Spleen (tissue), 11 donors: Measurements from ENCODE around the gene CDC42BPA. TPM values are rescaled to one million over a fixed set of nuclear protein-coding genes. Genes with fewer than 3 reads are reported as not detected.

Experiments
- DNase-seq: peaks from one replicate; pipeline ENCODE4 v3.0.0-alpha.2; 2020
- H3K27ac ChIP-seq, 8 donors: fragments of 200-600 bp; sonication (generic) in 7 of 8; 1 replicate in 4 of 8; 2 replicates in 4 of 8; pipeline versions ENCODE4 v1.5.0 to v1.8.0; 2016 to 2021; ENCODE audit warnings: inconsistent platforms in 4 of 8, mild to moderate bottlenecking in 4 of 8, moderate library complexity in 1 of 8
- H3K27me3 ChIP-seq, 7 donors: fragments of 200-600 bp; sonication (generic) in 6 of 7; replicated peaks in 1 of 7; 1 replicate in 4 of 7; 2 replicates in 3 of 7; pipeline versions ENCODE4 v1.5.0 to v1.8.0; 2016 to 2021; ENCODE audit warnings: inconsistent platforms in 3 of 7, mild to moderate bottlenecking in 1 of 7
- H3K36me3 ChIP-seq, 6 donors: fragments of 200-600 bp; sonication (generic) in 5 of 6; 1 replicate in 4 of 6; 2 replicates in 2 of 6; pipeline versions ENCODE4 v1.5.0 to v1.8.0; 2016 to 2021; ENCODE audit warnings: inconsistent platforms in 2 of 6
- H3K4me1 ChIP-seq, 6 donors: fragments of 200-600 bp; sonication (generic) in 5 of 6; 1 replicate in 3 of 6; 2 replicates in 3 of 6; pipeline versions ENCODE4 v1.5.0 to v1.8.0; 2016 to 2021; ENCODE audit warnings: inconsistent platforms in 3 of 6
- H3K4me3 ChIP-seq, 8 donors: fragments of 200-600 bp; sonication (generic) in 7 of 8; 1 replicate in 4 of 8; 2 replicates in 4 of 8; pipeline versions ENCODE4 v1.5.0 to v1.8.0; 2016 to 2021; ENCODE audit warnings: inconsistent platforms in 4 of 8, mild to moderate bottlenecking in 4 of 8, moderate library complexity in 2 of 8
- H3K9me3 ChIP-seq, 8 donors: fragments of 200-600 bp; sonication (generic) in 7 of 8; 1 replicate in 4 of 8; 2 replicates in 4 of 8; pipeline versions ENCODE4 v1.5.0 to v1.8.0; 2016 to 2021; ENCODE audit warnings: inconsistent platforms in 4 of 8
- CTCF ChIP-seq, 11 experiments: fragments of 200-600 bp in 7 of 11; fragments of 450-650 bp in 4 of 11; sonication (generic) in 4 of 11; IDR thresholded peaks in 8 of 11; conservative IDR thresholded peaks in 3 of 11; 1 replicate in 7 of 11; 2 replicates in 4 of 11; pipeline versions ENCODE4 v1.4.0 to v1.8.0; 2016 to 2021; ENCODE audit warnings: antibody characterized with exemption in 11 of 11, inconsistent platforms in 4 of 11, mild to moderate bottlenecking in 1 of 11
- POLR2A ChIP-seq, 3 donors: fragments of 450-650 bp; IDR thresholded peaks; one replicate each; pipeline ENCODE4 v1.5.1; 2017; ENCODE audit warnings: antibody characterized with exemption in 3 of 3, mild to moderate bottlenecking in 1 of 3
- POLR2AphosphoS5 ChIP-seq, 3 donors: sonication (generic); formaldehyde crosslinking; IDR thresholded peaks; one replicate each; pipeline ENCODE4 v1.5.1; 2017; ENCODE audit warnings: antibody characterized with exemption in 3 of 3
- WGBS, 5 donors: extraction: QIAGEN DNeasy Blood & Tissue Kit in 3 of 5; methylation state at CpG; one replicate each; pipeline versions ENCODE4 v1.1.5 to v1.1.7; 2013 to 2018; 5-methylcytosine and 5-hydroxymethylcytosine counted together
- intact Hi-C: fragments of 100-400 bp; cut with DNase I; formaldehyde crosslinking; loops from one replicate; pipeline ENCODE4 v1.15.0; 2023; ENCODE audit warnings: low total_unique reads
- polyA plus RNA-seq, 3 donors: library from polyadenylated mRNA; stranded (reverse); fragments of 200-250 nt; gene quantifications; one replicate each; pipeline ENCODE4 v1.2.1, GENCODE V29; 2013
- total RNA-seq, 7 donors: library from RNA; depleted of rRNA in 3 of 7; stranded (reverse); fragments of >200 nt in 3 of 7; fragmentation: NEBNext Ultra II Directional in 4 of 7; extraction: Animal tissue kit (Norgen Biotek cat#: 25700) in 4 of 7; gene quantifications; one replicate each; pipeline versions ENCODE4 v1.1.0 to v1.2.1, GENCODE V29; 2016 to 2021
- donor health status: healthy with polysubstance abuse.
- donor health status: DM: no; HTN: no; CAD: no; lungs with moderate emphysema.
- donor health status: DM: no; HTN: no; CAD: no.
- donor health status: Bipolar disorder and iron deficiency.
- donor health status: healthy.
- donor health status: DM: no; HTN: no; CAD: no.
- donor health status: DM: yes; HTN: yes; CAD: no.

The CDC42BPA gene
- total and polyA plus RNA-seq, 10 donors: 1.1 to 36.4 (median 27.6) TPM

- Histone ChIP-seq H3K27me3 (no peaks in the 10 kb centered on the region), H3K9me3 (no peaks in the 10 kb centered on the region), H3K4me3 (no peak overlapping the region), H3K4me1 (no peaks in the 10 kb centered on the region), H3K27ac (no peak overlapping the region), H3K36me3 (peaks cover 0 to 4% (median 0%) of the 10 kb centered on the region in 6 donors)
- whole genome bisulfite sequencing, 5 donors: 81 to 100% (median 94%) methylated on average over 1 of the region's 1 CpG
- intact Hi-C loops: no loop called here
- TF ChIP-seq POLR2AphosphoS5 (IDR thresholded peaks at IDR 0.05): no peak
- no peak for TF ChIP-seq POLR2A (IDR thresholded peaks at IDR 0.05)
- TF ChIP-seq CTCF (IDR thresholded peaks at IDR 0.05 in 8 of 11, conservative IDR thresholded peaks at IDR 0.05 in 3 of 11): no peak
- no peak for DNase-seq
Observed at GRCh38 chr1:227066999-227067398, 251.3 kb downstream of the CDC42BPA start.

- no peak for TF ChIP-seq POLR2A (IDR thresholded peaks at IDR 0.05)
- TF ChIP-seq CTCF (IDR thresholded peaks at IDR 0.05 in 8 of 11, conservative IDR thresholded peaks at IDR 0.05 in 3 of 11): no peak
- TF ChIP-seq POLR2AphosphoS5 (IDR thresholded peaks at IDR 0.05): no peak
Observed at GRCh38 chr1:227065311-227065710, 253.0 kb downstream of the CDC42BPA start.

GRCh38 chr1:227062306-227062705 lies 256.0 kb downstream of the CDC42BPA start:
- intact Hi-C loops: no loop called here
- Histone ChIP-seq H3K9me3 (peaks cover 0 to 6% (median 0%) of the 10 kb centered on the region in 8 donors), H3K27ac (no peak overlapping the region), H3K4me1 (no peaks in the 10 kb centered on the region), H3K4me3 (no peak overlapping the region), H3K27me3 (no peaks in the 10 kb centered on the region), H3K36me3 (peaks cover 0 to 4% (median 0%) of the 10 kb centered on the region in 6 donors)
- 70 to 82% (median 78%) methylated on average over 2 of the region's 2 CpGs for WGBS, 5 donors
- TF ChIP-seq POLR2AphosphoS5 (IDR thresholded peaks at IDR 0.05) (no peak), CTCF (IDR thresholded peaks at IDR 0.05 in 8 of 11, conservative IDR thresholded peaks at IDR 0.05 in 3 of 11) (no peak), POLR2A (IDR thresholded peaks at IDR 0.05) (no peak)
- no peak for DNase-seq

More at GRCh38 chr1:227065311-227065710, 253.0 kb downstream of the CDC42BPA start:
- WGBS, 5 donors: 87 to 94% (median 91%) methylated on average over 2 of the region's 2 CpGs
- no peak for DNase-seq
- Histone ChIP-seq H3K4me1 (no peaks in the 10 kb centered on the region), H3K4me3 (no peak overlapping the region), H3K9me3 (no peaks in the 10 kb centered on the region), H3K27ac (no peak overlapping the region), H3K36me3 (peaks cover 0 to 4% (median 0%) of the 10 kb centered on the region in 6 donors), H3K27me3 (no peaks in the 10 kb centered on the region)
- intact Hi-C loops: no loop called here

GRCh38 chr1:227059076-227059475 lies 259.2 kb downstream of the CDC42BPA start:
- intact Hi-C loops: no loop called here
- Histone ChIP-seq H3K27me3 (no peaks in the 10 kb centered on the region), H3K4me1 (no peaks in the 10 kb centered on the region), H3K9me3 (peaks cover 0 to 6% (median 0%) of the 10 kb centered on the region in 8 donors), H3K36me3 (no peaks in the 10 kb centered on the region), H3K4me3 (no peak overlapping the region), H3K27ac (no peak overlapping the region)
- no peak for DNase-seq
- 93 to 97% (median 96%) methylated on average over 4 of the region's 4 CpGs for WGBS, 5 donors
- no peak for TF ChIP-seq CTCF (IDR thresholded peaks at IDR 0.05 in 8 of 11, conservative IDR thresholded peaks at IDR 0.05 in 3 of 11)
- no peak for TF ChIP-seq POLR2A (IDR thresholded peaks at IDR 0.05)
- TF ChIP-seq POLR2AphosphoS5 (IDR thresholded peaks at IDR 0.05): no peak
